ENCODE data around the gene TGFBR1.

Gene TGFBR1

GRCh38 chr9:99167694-99168093 lies 62.8 kb downstream of the TGFBR1 start:
- Histone ChIP-seq H3K9me3 (ENCODE audit: insufficient read depth, low read depth, low read length) (no peaks in the 10 kb centered on the region), H3K27ac (ENCODE audit: low read length) (no peak overlapping the region), H3K9ac (ENCODE audit: low read depth, low read length) (no peak overlapping the region), H3K36me3 (ENCODE audit: insufficient read depth, low read depth, low read length) (no peaks in the 10 kb centered on the region), H3K4me3 (ENCODE audit: low read length) (no peak overlapping the region), H3K27me3 (ENCODE audit: insufficient read depth, low read length) (no peaks in the 10 kb centered on the region; the same call in 1 of the 2 replicates), H3K4me1 (ENCODE audit: insufficient read depth, low read length) (peaks cover 27% of the 10 kb centered on the region)

- H3K27ac ChIP-seq (ENCODE audit: low read length), result no peak overlapping the region
- H3K4me1 ChIP-seq (ENCODE audit: insufficient read depth, low read length), result peaks cover 40% of the 10 kb centered on the region
- no peaks in the 10 kb centered on the region for H3K9me3 ChIP-seq (ENCODE audit: insufficient read depth, low read depth, low read length)
- no peaks in the 10 kb centered on the region for H3K36me3 ChIP-seq (ENCODE audit: insufficient read depth, low read depth, low read length)
- H3K27me3 ChIP-seq (ENCODE audit: insufficient read depth, low read length), result no peaks in the 10 kb centered on the region; the same call in 1 of the 2 replicates
- H3K4me3 ChIP-seq (ENCODE audit: low read length), result no peak overlapping the region
- no peak overlapping the region for H3K9ac ChIP-seq (ENCODE audit: low read depth, low read length)
These were observed 64.2 kb downstream of the TGFBR1 start for GRCh38 chr9:99169086-99169485.

DNA sequence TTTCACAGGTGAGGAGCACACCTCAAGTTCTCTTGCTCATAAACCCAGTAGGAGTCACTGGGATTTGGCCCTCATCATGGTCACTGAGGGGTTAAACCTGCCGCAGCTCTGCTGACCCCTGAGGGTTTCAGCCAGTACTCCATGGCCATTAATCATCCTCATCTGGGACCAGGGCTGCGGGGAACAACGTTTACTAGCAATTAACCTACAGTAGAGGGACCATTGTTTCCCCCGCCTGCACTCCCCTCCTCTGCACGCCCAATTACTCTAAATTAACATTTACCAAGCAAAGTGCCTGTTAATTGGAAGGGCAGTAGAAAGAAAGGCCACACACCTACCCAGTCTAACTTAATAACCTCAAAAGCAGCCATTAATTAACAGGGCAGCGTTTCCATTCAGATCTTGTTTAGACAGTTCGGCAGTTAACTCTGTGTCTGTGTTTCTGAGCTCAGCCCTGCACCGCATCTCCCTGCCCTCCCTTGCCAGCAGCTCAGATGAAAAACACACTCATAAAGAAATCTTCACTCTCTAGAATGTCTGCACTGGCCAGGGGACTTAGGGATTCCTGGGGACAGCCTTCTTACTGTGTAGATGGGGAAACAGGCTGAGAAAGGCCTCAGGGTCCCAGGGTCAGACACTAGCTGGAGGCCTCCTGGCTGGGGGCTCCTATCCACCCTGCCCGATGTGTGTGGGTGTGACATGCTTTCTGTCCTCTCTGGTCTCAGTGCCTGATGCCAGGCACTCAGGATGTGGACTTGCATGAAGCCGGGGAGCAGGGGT lies 65.3 kb downstream of the TGFBR1 start:
- Histone ChIP-seq H3K4me3 (ENCODE audit: low read length) (peak overlapping the region; percentile 48), H3K27me3 (ENCODE audit: insufficient read depth, low read length) (no peaks in the 10 kb centered on the region; the same call in 1 of the 2 replicates), H3K9me3 (ENCODE audit: insufficient read depth, low read depth, low read length) (no peaks in the 10 kb centered on the region), H3K27ac (ENCODE audit: low read length) (no peak overlapping the region), H3K4me1 (ENCODE audit: insufficient read depth, low read length) (peaks cover 40% of the 10 kb centered on the region), H3K36me3 (ENCODE audit: insufficient read depth, low read depth, low read length) (no peaks in the 10 kb centered on the region), H3K9ac (ENCODE audit: low read depth, low read length) (peak overlapping the region; percentile 57; the same call in 1 of the 2 replicates)

- Histone ChIP-seq H3K27me3 (ENCODE audit: insufficient read depth, low read length) (no peaks in the 10 kb centered on the region; the same call in 1 of the 2 replicates), H3K9ac (ENCODE audit: low read depth, low read length) (no peak overlapping the region), H3K4me3 (ENCODE audit: low read length) (no peak overlapping the region), H3K36me3 (ENCODE audit: insufficient read depth, low read depth, low read length) (no peaks in the 10 kb centered on the region), H3K9me3 (ENCODE audit: insufficient read depth, low read depth, low read length) (no peaks in the 10 kb centered on the region), H3K27ac (ENCODE audit: low read length) (no peak overlapping the region), H3K4me1 (ENCODE audit: insufficient read depth, low read length) (peaks cover 43% of the 10 kb centered on the region)
These were observed 66.6 kb downstream of the TGFBR1 start for GRCh38 chr9:99171225-99172123.

DNA sequence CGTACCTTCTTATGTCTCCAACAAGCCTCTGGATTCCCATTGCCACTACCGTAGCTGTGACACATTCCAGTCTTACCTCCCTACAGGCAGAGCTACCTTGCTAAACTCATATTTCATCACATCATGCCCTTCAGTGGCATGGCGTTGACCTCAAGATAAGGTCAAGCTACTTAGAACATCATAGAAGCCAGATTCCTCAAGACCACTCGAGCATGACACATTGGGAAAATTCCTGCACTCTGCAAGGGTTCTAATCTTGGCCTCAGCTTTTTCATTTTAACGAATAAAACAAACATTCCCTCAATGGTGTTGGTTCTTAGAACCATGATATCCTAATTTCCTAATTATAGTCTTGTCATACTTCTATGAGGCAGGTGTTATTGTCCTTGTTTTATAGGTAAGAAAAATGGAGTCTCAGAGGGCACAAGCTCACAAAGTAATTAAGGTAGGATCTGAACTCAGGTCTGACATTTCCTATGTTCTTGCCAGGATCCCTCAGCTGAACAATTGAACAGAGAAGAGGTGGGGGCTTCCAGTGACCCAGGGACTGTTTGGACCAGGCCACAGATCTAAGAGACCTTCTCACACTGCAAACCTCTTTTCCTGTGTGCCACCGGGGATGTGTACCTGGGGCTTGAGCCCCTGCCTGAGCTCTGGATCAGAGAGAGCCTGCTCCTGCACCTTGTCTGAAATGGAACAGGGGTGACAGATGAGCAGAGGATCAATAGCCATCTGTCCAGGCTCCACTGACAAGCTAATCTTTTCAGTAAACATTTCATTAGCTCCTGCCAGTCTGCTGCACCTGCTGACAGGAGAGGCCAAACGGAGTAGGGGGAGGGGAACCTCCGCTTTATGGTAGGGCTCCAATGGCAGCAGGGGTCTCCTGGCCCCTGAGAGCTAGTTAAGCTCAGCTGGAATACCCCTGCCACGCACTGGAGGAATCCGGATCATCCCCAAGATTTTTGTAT lies 67.5 kb downstream of the TGFBR1 start:
- peaks cover 48% of the 10 kb centered on the region for H3K4me1 ChIP-seq (ENCODE audit: insufficient read depth, low read length)
- no peaks in the 10 kb centered on the region for H3K9me3 ChIP-seq (ENCODE audit: insufficient read depth, low read depth, low read length)
- no peaks in the 10 kb centered on the region for H3K36me3 ChIP-seq (ENCODE audit: insufficient read depth, low read depth, low read length)
- no peaks in the 10 kb centered on the region; the same call in 1 of the 2 replicates for H3K27me3 ChIP-seq (ENCODE audit: insufficient read depth, low read length)
- no peak overlapping the region for H3K27ac ChIP-seq (ENCODE audit: low read length)
- H3K9ac ChIP-seq (ENCODE audit: low read depth, low read length), result no peak overlapping the region
- H3K4me3 ChIP-seq (ENCODE audit: low read length), result peak overlapping the region; percentile 4; the same call in 1 of the 2 replicates

DNA sequence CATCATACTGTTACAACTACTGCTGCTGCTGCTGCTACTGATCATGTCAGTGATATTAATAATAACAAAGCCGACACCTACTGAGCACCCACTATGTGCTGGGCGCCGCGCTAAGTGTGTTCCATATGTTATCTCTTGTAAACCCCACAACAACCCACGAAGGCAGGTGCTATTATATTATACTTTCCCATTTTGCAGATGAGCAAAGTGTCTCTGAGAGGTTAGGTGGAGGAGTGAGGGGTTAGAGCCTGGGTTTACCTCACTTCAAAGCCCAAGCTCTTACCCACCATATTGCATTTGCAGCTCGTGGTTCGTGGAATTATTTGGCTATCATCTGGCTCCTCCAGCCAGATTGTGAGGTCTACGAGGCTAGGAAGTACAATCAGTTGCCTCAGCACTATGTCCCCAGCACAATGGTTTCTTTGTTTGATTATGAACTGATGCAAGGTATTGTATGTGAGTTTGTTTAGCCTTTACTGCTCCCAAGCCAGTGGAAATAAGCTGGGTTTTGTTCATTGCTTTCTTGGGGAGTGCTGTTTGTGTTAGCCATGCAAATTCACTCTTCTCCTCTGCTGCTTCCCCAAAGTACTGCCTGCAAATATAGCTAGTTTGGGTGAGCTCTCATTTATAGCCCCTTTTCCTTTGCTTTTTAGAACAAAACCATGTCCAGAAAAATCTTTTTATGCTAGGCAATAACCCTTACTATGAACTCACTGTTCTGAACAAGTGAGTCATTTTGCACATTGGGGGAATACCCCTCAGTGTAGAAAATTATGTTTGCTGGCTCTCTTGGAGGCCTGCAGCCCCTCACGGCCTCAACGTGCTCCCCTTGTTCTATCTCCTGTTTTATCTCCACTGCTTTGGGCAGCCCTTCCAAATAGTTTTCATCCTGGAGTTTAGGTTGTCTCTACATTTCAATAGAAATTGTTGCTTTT lies 68.9 kb downstream of the TGFBR1 start:
- H3K9ac ChIP-seq (ENCODE audit: low read depth, low read length), result no peak overlapping the region
- H3K4me3 ChIP-seq (ENCODE audit: low read length), result no peak overlapping the region
- H3K27ac ChIP-seq (ENCODE audit: low read length), result no peak overlapping the region
- H3K9me3 ChIP-seq (ENCODE audit: insufficient read depth, low read depth, low read length), result no peaks in the 10 kb centered on the region
- H3K4me1 ChIP-seq (ENCODE audit: insufficient read depth, low read length), result peaks cover 46% of the 10 kb centered on the region
- H3K36me3 ChIP-seq (ENCODE audit: insufficient read depth, low read depth, low read length), result no peaks in the 10 kb centered on the region
- H3K27me3 ChIP-seq (ENCODE audit: insufficient read depth, low read length), result no peaks in the 10 kb centered on the region; the same call in 1 of the 2 replicates

DNA sequence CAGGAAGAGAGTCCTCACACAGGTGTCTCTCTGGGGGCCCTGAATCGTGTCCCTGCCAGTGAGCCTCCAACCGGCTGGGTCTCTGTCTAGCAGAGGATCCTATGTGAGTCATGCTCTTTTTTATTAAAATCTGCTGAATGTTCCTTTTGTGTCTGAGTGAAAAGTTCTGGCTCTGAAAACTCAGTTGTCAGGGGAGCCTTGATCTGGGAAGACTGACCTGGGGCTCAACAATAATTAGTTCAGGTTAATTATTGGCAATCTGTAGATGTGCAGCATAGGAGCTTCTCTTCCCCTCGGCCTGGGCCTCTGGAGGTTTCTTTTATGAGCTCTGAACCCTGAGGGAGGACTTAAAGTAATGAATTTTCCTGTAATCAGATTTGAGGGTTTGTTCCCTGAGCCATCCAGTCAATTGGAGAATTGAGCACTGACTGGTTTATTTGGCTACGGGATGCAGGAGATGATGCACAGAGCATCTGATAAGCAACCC lies 71.7 kb downstream of the TGFBR1 start:
- Histone ChIP-seq H3K27ac (ENCODE audit: low read length) (no peak overlapping the region), H3K4me1 (ENCODE audit: insufficient read depth, low read length) (peaks cover 26% of the 10 kb centered on the region), H3K9ac (ENCODE audit: low read depth, low read length) (no peak overlapping the region), H3K36me3 (ENCODE audit: insufficient read depth, low read depth, low read length) (no peaks in the 10 kb centered on the region), H3K27me3 (ENCODE audit: insufficient read depth, low read length) (no peaks in the 10 kb centered on the region), H3K4me3 (ENCODE audit: low read length) (no peak overlapping the region), H3K9me3 (ENCODE audit: insufficient read depth, low read depth, low read length) (no peaks in the 10 kb centered on the region)

DNA sequence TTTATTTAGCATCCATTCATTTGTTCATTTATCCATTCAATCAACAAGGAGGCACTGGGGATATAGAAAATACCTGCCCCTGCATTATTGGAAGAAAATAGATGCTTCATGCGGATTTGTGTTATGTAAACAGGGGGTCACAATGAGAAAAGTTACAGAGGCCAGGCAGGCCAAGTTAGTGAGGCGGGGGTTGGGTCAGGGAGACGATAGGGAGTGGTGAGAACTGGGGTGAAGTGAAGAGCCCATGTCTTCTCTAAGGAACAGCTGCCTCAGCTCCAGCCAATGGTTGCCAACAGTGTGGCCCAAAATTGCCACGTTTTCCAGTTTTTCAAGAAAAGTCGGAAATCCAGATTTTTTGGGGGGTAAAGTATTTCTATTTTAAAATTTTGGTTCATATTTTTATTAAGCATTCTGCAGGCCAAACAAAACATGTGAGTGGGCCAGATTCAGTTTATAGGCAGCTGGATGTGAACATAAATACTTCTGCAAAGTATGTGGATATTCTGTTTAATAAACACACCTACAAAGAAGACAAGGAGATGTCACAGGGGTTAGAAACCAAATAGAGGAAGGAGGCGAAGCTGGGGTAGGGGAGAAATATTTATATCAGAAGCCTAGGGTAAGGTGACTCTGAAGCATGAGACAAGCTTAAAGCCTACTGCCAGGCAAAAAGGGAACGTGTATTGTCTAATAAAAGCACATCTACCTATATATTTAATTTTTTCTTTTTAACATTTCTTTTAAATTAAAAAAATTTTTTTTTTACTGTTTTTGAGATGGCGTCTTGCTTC lies 72.9 kb downstream of the TGFBR1 start:
- Histone ChIP-seq H3K4me1 (ENCODE audit: insufficient read depth, low read length) (peaks cover 20% of the 10 kb centered on the region), H3K9ac (ENCODE audit: low read depth, low read length) (no peak overlapping the region), H3K36me3 (ENCODE audit: insufficient read depth, low read depth, low read length) (no peaks in the 10 kb centered on the region), H3K27me3 (ENCODE audit: insufficient read depth, low read length) (no peaks in the 10 kb centered on the region), H3K4me3 (ENCODE audit: low read length) (no peak overlapping the region), H3K27ac (ENCODE audit: low read length) (no peak overlapping the region), H3K9me3 (ENCODE audit: insufficient read depth, low read depth, low read length) (no peaks in the 10 kb centered on the region)

- H3K4me3 ChIP-seq (ENCODE audit: low read length), result no peak overlapping the region
- H3K4me1 ChIP-seq (ENCODE audit: insufficient read depth, low read length), result peaks cover 8% of the 10 kb centered on the region
- no peaks in the 10 kb centered on the region for H3K36me3 ChIP-seq (ENCODE audit: insufficient read depth, low read depth, low read length)
- no peak overlapping the region for H3K9ac ChIP-seq (ENCODE audit: low read depth, low read length)
- no peaks in the 10 kb centered on the region for H3K9me3 ChIP-seq (ENCODE audit: insufficient read depth, low read depth, low read length)
- H3K27me3 ChIP-seq (ENCODE audit: insufficient read depth, low read length), result no peaks in the 10 kb centered on the region
- no peak overlapping the region for H3K27ac ChIP-seq (ENCODE audit: low read length)
These were observed 74.3 kb downstream of the TGFBR1 start for GRCh38 chr9:99178912-99179872.
